ENCODE results near the gene SYT8.

- TF ChIP-seq CTCF (IDR thresholded peaks at IDR 0.05) (no peak), POLR2A (IDR thresholded peaks at IDR 0.05) (no peak)
Measured at GRCh38 chr11:1866776-1867175, 32.0 kb downstream of the SYT8 start.

All from right lobe of liver (tissue), 4 donors.